Measurements from ENCODE around the gene PGM2L1. TPM values are rescaled to one million over a fixed set of nuclear protein-coding genes. Genes with fewer than 3 reads are reported as not detected.

PGM2L1 gene
- total RNA-seq, 3 donors from 2014 or later = 2.1 to 13.5 (median 6.6) TPM

GRCh38 chr11:74390697-74391096, 7.5 kb downstream of the PGM2L1 start:
- intact Hi-C loops (cut with DNase I; ENCODE audit: low total_unique reads) = loop anchor here (5.0 kb wide), 1 partner anchor 238 kb away; no protein-coding TSS in a partner anchor
- Histone ChIP-seq H3K27ac (no peak overlapping the region), H3K4me3 (no peak overlapping the region)

GRCh38 chr11:74388678-74389327, 9.4 kb downstream of the PGM2L1 start:
- DNase-seq (ENCODE audit: low spot score in 2 of 2) = peak in 1 of 2 donors; percentile 55
- intact Hi-C loops (cut with DNase I; ENCODE audit: low total_unique reads) = no loop called here
- TF ChIP-seq POLR2A (IDR thresholded peaks at IDR 0.05) (no peak), POLR2AphosphoS5 (IDR thresholded peaks at IDR 0.05) (no peak), CTCF (IDR thresholded peaks at IDR 0.05) (peak; percentile 53 to 70 (median 61))
- no peaks in the 10 kb centered on the region for H3K36me3 ChIP-seq
- H3K4me3 ChIP-seq = no peak overlapping the region
- no peaks in the 10 kb centered on the region for H3K9me3 ChIP-seq
- H3K27me3 ChIP-seq = no peaks in the 10 kb centered on the region
- no peaks in the 10 kb centered on the region for H3K4me1 ChIP-seq
- H3K27ac ChIP-seq = no peak overlapping the region

More at GRCh38 chr11:74390697-74391096, 7.5 kb downstream of the PGM2L1 start:
- Histone ChIP-seq H3K27me3 (no peaks in the 10 kb centered on the region), H3K4me1 (no peaks in the 10 kb centered on the region), H3K36me3 (no peaks in the 10 kb centered on the region), H3K9me3 (no peaks in the 10 kb centered on the region)
- TF ChIP-seq POLR2A (IDR thresholded peaks at IDR 0.05) (no peak), CTCF (IDR thresholded peaks at IDR 0.05) (no peak), POLR2AphosphoS5 (IDR thresholded peaks at IDR 0.05) (no peak)
- DNase-seq (ENCODE audit: low spot score in 2 of 2) = no peak

- H3K4me3 ChIP-seq = no peak overlapping the region
- TF ChIP-seq CTCF (IDR thresholded peaks at IDR 0.05) (no peak), POLR2A (IDR thresholded peaks at IDR 0.05) (no peak), POLR2AphosphoS5 (IDR thresholded peaks at IDR 0.05) (no peak)
- H3K27ac ChIP-seq = no peak overlapping the region
- no peaks in the 10 kb centered on the region for H3K4me1 ChIP-seq
- H3K27me3 ChIP-seq = no peaks in the 10 kb centered on the region
- no peaks in the 10 kb centered on the region for H3K9me3 ChIP-seq
- intact Hi-C loops (cut with DNase I; ENCODE audit: low total_unique reads) = no loop called here
- H3K36me3 ChIP-seq = no peaks in the 10 kb centered on the region
- DNase-seq (ENCODE audit: low spot score in 2 of 2) = no peak
These were observed 13.6 kb downstream of the PGM2L1 start for GRCh38 chr11:74384641-74385040.

GRCh38 chr11:74380746-74381439, 17.3 kb downstream of the PGM2L1 start:
- no peaks in the 10 kb centered on the region for H3K27me3 ChIP-seq
- intact Hi-C loops (cut with DNase I; ENCODE audit: low total_unique reads) = no loop called here
- TF ChIP-seq POLR2A (IDR thresholded peaks at IDR 0.05) (no peak), POLR2AphosphoS5 (IDR thresholded peaks at IDR 0.05) (no peak), CTCF (IDR thresholded peaks at IDR 0.05) (no peak)
- DNase-seq (ENCODE audit: low spot score in 2 of 2) = peak; percentile 54 to 74
- no peak overlapping the region for H3K27ac ChIP-seq
- no peaks in the 10 kb centered on the region for H3K4me1 ChIP-seq
- H3K36me3 ChIP-seq = no peaks in the 10 kb centered on the region
- no peaks in the 10 kb centered on the region for H3K9me3 ChIP-seq
- H3K4me3 ChIP-seq = no peak overlapping the region

GRCh38 chr11:74377689-74378088, 20.5 kb downstream of the PGM2L1 start:
- no peaks in the 10 kb centered on the region for H3K9me3 ChIP-seq
- H3K27me3 ChIP-seq = no peaks in the 10 kb centered on the region
- H3K4me1 ChIP-seq = no peaks in the 10 kb centered on the region
- intact Hi-C loops (cut with DNase I; ENCODE audit: low total_unique reads) = no loop called here
- H3K4me3 ChIP-seq = no peak overlapping the region
- H3K36me3 ChIP-seq = no peaks in the 10 kb centered on the region
- H3K27ac ChIP-seq = no peak overlapping the region
- TF ChIP-seq POLR2A (IDR thresholded peaks at IDR 0.05) (no peak), CTCF (IDR thresholded peaks at IDR 0.05) (no peak), POLR2AphosphoS5 (IDR thresholded peaks at IDR 0.05) (no peak)
- DNase-seq (ENCODE audit: low spot score in 2 of 2) = no peak
